PC-3 (cell line): ENCODE results near the gene ZBTB49. TPM values are rescaled to one million over a fixed set of nuclear protein-coding genes. Genes with fewer than 3 reads are reported as not detected.
"Not testable (repeated sequence)": the region's sequence is repeated elsewhere in the genome, so short reads cannot be mapped to it uniquely, and the experiment has no call there.

ENCODE experiments used
- ATAC-seq: fragments of 200-7000 bp; cut with Tn5 transposase; 2 replicates; pipeline ENCODE4 v1.9.1; 2020; ENCODE audit warnings: mild to moderate bottlenecking, moderate library complexity
- BruUV-seq: library from RNA; stranded (reverse); fragments of 400-500 nt; replicated peaks from 2 replicates; lab custom pipeline; 2021; lab: Mats Ljungman, UMichigan
- CTCF ChIA-PET: fragments of 300-600 bp; sonication (Branson Sonifier 250); formaldehyde crosslinking; loops from one replicate; lab custom pipeline; 2022; ENCODE audit warnings: antibody characterized with exemption; lab: Charles Lee
- POLR2A ChIA-PET: fragments of 300-600 bp; sonication (Branson Sonifier 250); formaldehyde crosslinking; loops from one replicate; lab custom pipeline; 2022; ENCODE audit warnings: antibody characterized with exemption; ENCODE audit not compliant: unreplicated experiment; lab: Charles Lee
- DNase-seq: peaks from one replicate; pipeline ENCODE4 v3.0.0-alpha.2; 2015
- H2AFZ ChIP-seq: fragments of 300-600 bp; sonication (generic); 2 replicates; pipeline ENCODE4 v1.6.0; 2016; ENCODE audit warnings: antibody characterized with exemption, low read length
- H3F3A ChIP-seq: fragments of 300-600 bp; sonication (generic); one replicate; pipeline ENCODE4 v1.6.0; 2017; ENCODE audit warnings: antibody characterized with exemption, low read length, control low read depth, mild to moderate bottlenecking; ENCODE audit not compliant: unreplicated experiment
- H3K27ac ChIP-seq: fragments of 300-600 bp; sonication (generic); 2 replicates; pipeline ENCODE4 v1.5.1; 2016; ENCODE audit warnings: mild to moderate bottlenecking, low read length
- H3K27me3 ChIP-seq: fragments of 300-600 bp; sonication (generic); 2 replicates; pipeline ENCODE4 v1.6.1; 2016; ENCODE audit warnings: low read length, mixed read lengths
- H3K36me3 ChIP-seq: fragments of 300-600 bp; sonication (generic); 2 replicates; pipeline ENCODE4 v1.6.1; 2016; ENCODE audit warnings: low read depth, mixed run types, low read length, mixed read lengths
- H3K4me1 ChIP-seq: fragments of 300-600 bp; sonication (generic); 2 replicates; pipeline ENCODE4 v1.5.1; 2016; ENCODE audit warnings: low read length; ENCODE audit not compliant: insufficient read depth
- H3K4me2 ChIP-seq: fragments of 300-600 bp; sonication (generic); 2 replicates; pipeline ENCODE4 v1.6.0; 2016; ENCODE audit warnings: low read length
- H3K4me3 ChIP-seq: fragments of 300-600 bp; sonication (generic); 2 replicates; pipeline ENCODE4 v1.5.1; 2016; ENCODE audit warnings: mild to moderate bottlenecking, low read length, mixed read lengths
- H3K79me2 ChIP-seq: fragments of 300-600 bp; sonication (generic); 2 replicates; pipeline ENCODE4 v1.6.1; 2017; ENCODE audit warnings: low read length, mixed read lengths
- H3K9ac ChIP-seq: fragments of 300-600 bp; sonication (generic); 2 replicates; pipeline ENCODE4 v1.6.0; 2016; ENCODE audit warnings: mild to moderate bottlenecking, low read length
- H3K9me2 ChIP-seq: fragments of 300-600 bp; sonication (generic); replicated peaks from 2 replicates; pipeline ENCODE4 v1.6.1; 2016; ENCODE audit warnings: mixed run types, low read length, mixed read lengths
- H3K9me3 ChIP-seq: fragments of 300-600 bp; sonication (generic); 2 replicates; pipeline ENCODE4 v1.6.1; 2016; ENCODE audit warnings: low read length, mixed read lengths
- H4K20me1 ChIP-seq: fragments of 300-600 bp; sonication (generic); 2 replicates; pipeline ENCODE4 v1.6.1; 2016; ENCODE audit warnings: low read length, mixed read lengths
- CTCF ChIP-seq: fragments of 300-600 bp; sonication (generic); conservative IDR thresholded peaks from 2 replicates; pipeline ENCODE4 v1.5.1; 2017; ENCODE audit warnings: antibody characterized with exemption, low read depth, mild to moderate bottlenecking, low read length
- EZH2 ChIP-seq: fragments of 300-600 bp; sonication (generic); IDR thresholded peaks from one replicate; pipeline ENCODE4 v1.6.1; 2017; ENCODE audit warnings: antibody characterized with exemption, mild to moderate bottlenecking, low read length; ENCODE audit not compliant: unreplicated experiment
- EZH2phosphoT487 ChIP-seq: fragments of 300-600 bp; sonication (generic); IDR thresholded peaks from 2 replicates; pipeline ENCODE4 v1.6.1; 2018; ENCODE audit warnings: mild to moderate bottlenecking, antibody characterized with exemption, low read length, borderline replicate concordance
- intact Hi-C: fragments of 100-400 bp; cut with micrococcal nuclease; formaldehyde crosslinking; loops from 2 replicates; pipeline ENCODE4 v1.9.0; 2023
- total RNA-seq: library from RNA; depleted of rRNA; stranded (reverse); fragments of >200 nt; gene quantifications from 2 replicates; pipeline ENCODE4 v1.2.3, GENCODE V29; 2014

Gene ZBTB49
- total RNA-seq, 1 experiment from 2014 or later: 1.1 TPM

- BruUV-seq: no TSS peak
- Histone ChIP-seq H3K27me3 (0 out of 2 replicates have a peak, but pooled peaks cover 3% of the 10 kb centered on the region), H3K9ac (no peak overlapping the region), H3K36me3 (no peaks in the 10 kb centered on the region), H3K79me2 (no peaks in the 10 kb centered on the region), H3K4me1 (no peaks in the 10 kb centered on the region), H3K9me2 (no peaks in the 10 kb centered on the region), H3K9me3 (no peaks in the 10 kb centered on the region), H3F3A (no peaks in the 10 kb centered on the region), H3K27ac (no peak overlapping the region), H2AFZ (no peak overlapping the region), H3K4me2 (no peak overlapping the region), H4K20me1 (no peaks in the 10 kb centered on the region), H3K4me3 (no peak overlapping the region)
- intact Hi-C loops: no loop called here
- no peak for DNase-seq
- no peak for ATAC-seq
- ChIA-PET POLR2A (no interaction called here), CTCF (no interaction called here)
- TF ChIP-seq EZH2: no peak
- no peak for TF ChIP-seq EZH2phosphoT487
- no peak for TF ChIP-seq CTCF
Measured at GRCh38 chr4:4344915-4345527, 55.0 kb downstream of the ZBTB49 start.

GRCh38 chr4:4347585-4347984, 57.5 kb downstream of the ZBTB49 start:
- ChIA-PET CTCF (interaction anchor here (0.6 kb wide), 1 partner anchor 82 kb away, joined by 3 read pairs; no protein-coding TSS in a partner anchor), POLR2A (no interaction called here)
- ATAC-seq (no peak), DNase-seq (no peak)
- Histone ChIP-seq H3K27me3 (0 out of 2 replicates have a peak, but pooled peaks cover 3% of the 10 kb centered on the region), H3K79me2 (no peaks in the 10 kb centered on the region), H3F3A (no peaks in the 10 kb centered on the region), H3K9me3 (no peaks in the 10 kb centered on the region), H4K20me1 (no peaks in the 10 kb centered on the region), H3K36me3 (no peaks in the 10 kb centered on the region), H2AFZ (no peak overlapping the region), H3K4me1 (no peaks in the 10 kb centered on the region), H3K4me3 (no peak overlapping the region), H3K4me2 (no peak overlapping the region), H3K27ac (no peak overlapping the region), H3K9ac (no peak overlapping the region), H3K9me2 (no peaks in the 10 kb centered on the region)
- intact Hi-C loops: no loop called here
- no TSS peak for BruUV-seq
- no peak for TF ChIP-seq EZH2
- no peak for TF ChIP-seq CTCF
- TF ChIP-seq EZH2phosphoT487: no peak

GRCh38 chr4:4348585-4348984, 58.5 kb downstream of the ZBTB49 start:
- H3K79me2 ChIP-seq, H3K27ac ChIP-seq, H3K4me3 ChIP-seq, CTCF ChIA-PET, H3K9ac ChIP-seq, BruUV-seq, H3K9me2 ChIP-seq, H3K36me3 ChIP-seq, H3K4me1 ChIP-seq, DNase-seq, intact Hi-C loops, H2AFZ ChIP-seq, ATAC-seq, H3F3A ChIP-seq, POLR2A ChIA-PET, H3K4me2 ChIP-seq, H3K9me3 ChIP-seq, H3K27me3 ChIP-seq, H4K20me1 ChIP-seq: not testable (repeated sequence)
